Activated naive CD4-positive, alpha-beta T cell treated with anti-CD3 and anti-CD28 coated beads, Interleukin-2, amount 10 ng/mL, durations not matched to agents 7 days and 5 days (primary cell): ENCODE data around the gene HBG1.

ENCODE experiments used
- CTCF ChIA-PET: fragments of 350-600 bp; sonication (Branson Sonifier 250); formaldehyde crosslinking; loops from one replicate; lab custom pipeline; 2021; ENCODE audit warnings: antibody characterized with exemption; lab: Charles Lee
- DNase-seq: peaks from one replicate; pipeline ENCODE4 v3.0.0-alpha.2; 2020
- H3K27ac Mint-ChIP-seq: one replicate; pipeline ENCODE4 v1.8.0; 2021; ENCODE audit warnings: mild to moderate bottlenecking, moderate library complexity, mixed read lengths
- H3K27me3 Mint-ChIP-seq: one replicate; pipeline ENCODE4 v1.8.0; 2021; ENCODE audit warnings: mild to moderate bottlenecking, mixed read lengths
- H3K36me3 Mint-ChIP-seq: one replicate; pipeline ENCODE4 v1.8.0; 2021; ENCODE audit warnings: mixed read lengths
- H3K4me1 Mint-ChIP-seq: one replicate; pipeline ENCODE4 v1.8.0; 2021; ENCODE audit warnings: mixed read lengths
- H3K4me3 Mint-ChIP-seq: one replicate; pipeline ENCODE4 v1.8.0; 2021; ENCODE audit warnings: mild to moderate bottlenecking, moderate library complexity, mixed read lengths
- H3K9me3 Mint-ChIP-seq: one replicate; pipeline ENCODE4 v1.8.0; 2021; ENCODE audit warnings: mixed read lengths

The HBG1 gene

DNA sequence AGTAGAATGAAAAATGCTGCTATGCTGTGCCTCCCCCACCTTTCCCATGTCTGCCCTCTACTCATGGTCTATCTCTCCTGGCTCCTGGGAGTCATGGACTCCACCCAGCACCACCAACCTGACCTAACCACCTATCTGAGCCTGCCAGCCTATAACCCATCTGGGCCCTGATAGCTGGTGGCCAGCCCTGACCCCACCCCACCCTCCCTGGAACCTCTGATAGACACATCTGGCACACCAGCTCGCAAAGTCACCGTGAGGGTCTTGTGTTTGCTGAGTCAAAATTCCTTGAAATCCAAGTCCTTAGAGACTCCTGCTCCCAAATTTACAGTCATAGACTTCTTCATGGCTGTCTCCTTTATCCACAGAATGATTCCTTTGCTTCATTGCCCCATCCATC lies 35.0 kb upstream of the HBG1 start:
- DNase-seq = no peak
- Mint-ChIP-seq H3K27me3 (no peaks in the 10 kb centered on the region), H3K27ac (no peak overlapping the region), H3K9me3 (no peaks in the 10 kb centered on the region), H3K36me3 (no peaks in the 10 kb centered on the region), H3K4me1 (no peaks in the 10 kb centered on the region), H3K4me3 (no peak overlapping the region)
- CTCF ChIA-PET = no interaction called here

DNA sequence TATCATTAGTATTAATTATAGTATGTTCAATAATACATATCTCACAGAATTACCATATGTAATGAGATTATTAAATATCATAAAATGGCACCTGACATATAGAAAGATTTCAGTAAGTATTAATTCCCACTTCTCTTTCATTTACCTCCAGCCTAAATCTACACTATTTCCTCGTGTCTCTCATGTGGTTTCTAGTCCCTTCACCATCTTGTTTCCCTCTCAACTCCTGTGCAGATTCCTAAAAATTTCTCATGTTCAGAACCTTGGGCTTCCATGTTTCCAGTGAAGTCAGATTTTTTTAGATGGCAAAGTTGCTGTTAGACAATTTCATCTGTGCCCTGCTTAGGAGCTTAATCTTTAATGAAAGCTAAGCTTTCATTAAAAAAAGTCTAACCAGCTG lies 34.2 kb upstream of the HBG1 start:
- H3K27me3 Mint-ChIP-seq = no peaks in the 10 kb centered on the region
- no peaks in the 10 kb centered on the region for H3K4me1 Mint-ChIP-seq
- H3K9me3 Mint-ChIP-seq = no peaks in the 10 kb centered on the region
- DNase-seq = no peak
- H3K27ac Mint-ChIP-seq = no peak overlapping the region
- H3K36me3 Mint-ChIP-seq = no peaks in the 10 kb centered on the region
- no peak overlapping the region for H3K4me3 Mint-ChIP-seq
- CTCF ChIA-PET = no interaction called here

DNA sequence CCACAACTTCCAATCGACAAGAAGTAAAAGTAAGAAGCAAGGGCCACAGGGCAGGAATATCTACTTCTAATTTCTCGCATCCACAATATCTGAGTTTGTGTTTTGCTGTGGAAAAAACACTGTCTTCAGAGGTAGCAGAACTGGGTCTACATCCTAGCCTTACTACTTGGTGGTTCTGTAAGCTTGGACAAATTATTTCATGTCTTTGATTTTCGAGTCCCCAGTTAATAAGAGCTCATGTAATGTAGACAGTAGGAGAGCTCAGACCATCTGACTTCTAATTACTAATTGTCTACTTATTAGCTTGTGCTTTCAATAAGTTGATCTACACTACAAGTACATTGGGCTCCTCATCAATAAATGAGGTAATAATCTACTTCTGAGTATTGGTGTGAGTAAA lies 33.4 kb upstream of the HBG1 start:
- H3K27ac Mint-ChIP-seq = no peak overlapping the region
- no peaks in the 10 kb centered on the region for H3K36me3 Mint-ChIP-seq
- no peaks in the 10 kb centered on the region for H3K9me3 Mint-ChIP-seq
- CTCF ChIA-PET = no interaction called here
- no peaks in the 10 kb centered on the region for H3K4me1 Mint-ChIP-seq
- H3K27me3 Mint-ChIP-seq = no peaks in the 10 kb centered on the region
- DNase-seq = no peak
- no peak overlapping the region for H3K4me3 Mint-ChIP-seq

DNA sequence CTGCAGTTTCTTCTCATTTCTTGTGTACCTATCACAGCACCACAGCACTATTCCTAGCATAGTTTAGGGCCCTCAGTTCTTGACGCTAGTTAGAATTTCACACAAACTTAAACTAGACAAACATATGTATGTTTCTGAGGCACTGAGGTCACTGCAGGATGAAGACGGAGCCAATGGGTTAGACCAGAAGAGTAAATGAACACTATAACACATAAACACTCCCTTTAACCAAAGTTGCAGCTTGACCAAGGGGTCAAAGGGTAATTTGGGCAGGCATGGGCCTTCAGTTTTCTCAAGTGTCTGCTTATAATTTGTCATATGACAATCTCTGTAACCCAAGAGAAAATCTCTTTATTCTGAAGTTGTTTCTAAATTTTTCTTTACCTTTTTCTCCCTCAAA lies 33.0 kb upstream of the HBG1 start:
- Mint-ChIP-seq H3K27me3 (no peaks in the 10 kb centered on the region), H3K4me1 (no peaks in the 10 kb centered on the region), H3K36me3 (no peaks in the 10 kb centered on the region), H3K9me3 (no peaks in the 10 kb centered on the region), H3K27ac (no peak overlapping the region), H3K4me3 (no peak overlapping the region)
- no peak for DNase-seq
- CTCF ChIA-PET = no interaction called here

DNA sequence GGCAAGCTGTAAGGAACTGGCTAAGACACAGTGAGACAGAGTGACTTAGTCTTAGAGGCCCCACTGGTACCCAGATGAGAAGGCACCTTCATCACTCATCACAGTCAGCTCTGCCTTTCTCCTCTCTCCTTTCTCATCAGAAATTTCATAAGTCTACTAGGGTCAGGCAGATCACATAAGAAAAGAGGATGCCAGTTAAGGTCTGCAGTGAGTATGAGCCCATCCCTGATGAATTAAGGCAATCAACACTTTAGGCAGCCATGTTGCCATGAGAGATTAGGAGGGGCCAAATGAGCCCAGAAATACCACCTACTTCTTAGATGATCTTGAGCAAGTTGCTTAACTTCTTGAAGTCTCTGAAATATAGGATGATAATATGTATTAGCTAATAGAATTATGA lies 31.9 kb upstream of the HBG1 start:
- Mint-ChIP-seq H3K9me3 (no peaks in the 10 kb centered on the region), H3K36me3 (no peaks in the 10 kb centered on the region), H3K4me3 (no peak overlapping the region), H3K4me1 (no peaks in the 10 kb centered on the region), H3K27ac (no peak overlapping the region), H3K27me3 (no peaks in the 10 kb centered on the region)
- CTCF ChIA-PET = no interaction called here
- DNase-seq = no peak

DNA sequence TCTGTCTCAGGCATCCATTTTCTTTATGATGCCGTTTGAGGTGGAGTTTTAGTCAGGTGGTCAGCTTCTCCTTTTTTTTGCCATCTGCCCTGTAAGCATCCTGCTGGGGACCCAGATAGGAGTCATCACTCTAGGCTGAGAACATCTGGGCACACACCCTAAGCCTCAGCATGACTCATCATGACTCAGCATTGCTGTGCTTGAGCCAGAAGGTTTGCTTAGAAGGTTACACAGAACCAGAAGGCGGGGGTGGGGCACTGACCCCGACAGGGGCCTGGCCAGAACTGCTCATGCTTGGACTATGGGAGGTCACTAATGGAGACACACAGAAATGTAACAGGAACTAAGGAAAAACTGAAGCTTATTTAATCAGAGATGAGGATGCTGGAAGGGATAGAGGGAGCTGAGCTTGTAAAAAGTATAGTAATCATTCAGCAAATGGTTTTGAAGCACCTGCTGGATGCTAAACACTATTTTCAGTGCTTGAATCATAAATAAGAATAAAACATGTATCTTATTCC lies 31.0 kb upstream of the HBG1 start:
- no peak overlapping the region for H3K4me3 Mint-ChIP-seq
- CTCF ChIA-PET = no interaction called here
- no peaks in the 10 kb centered on the region for H3K36me3 Mint-ChIP-seq
- no peaks in the 10 kb centered on the region for H3K27me3 Mint-ChIP-seq
- no peak overlapping the region for H3K27ac Mint-ChIP-seq
- H3K4me1 Mint-ChIP-seq = no peaks in the 10 kb centered on the region
- H3K9me3 Mint-ChIP-seq = no peaks in the 10 kb centered on the region
- peak; percentile 22 for DNase-seq

DNA sequence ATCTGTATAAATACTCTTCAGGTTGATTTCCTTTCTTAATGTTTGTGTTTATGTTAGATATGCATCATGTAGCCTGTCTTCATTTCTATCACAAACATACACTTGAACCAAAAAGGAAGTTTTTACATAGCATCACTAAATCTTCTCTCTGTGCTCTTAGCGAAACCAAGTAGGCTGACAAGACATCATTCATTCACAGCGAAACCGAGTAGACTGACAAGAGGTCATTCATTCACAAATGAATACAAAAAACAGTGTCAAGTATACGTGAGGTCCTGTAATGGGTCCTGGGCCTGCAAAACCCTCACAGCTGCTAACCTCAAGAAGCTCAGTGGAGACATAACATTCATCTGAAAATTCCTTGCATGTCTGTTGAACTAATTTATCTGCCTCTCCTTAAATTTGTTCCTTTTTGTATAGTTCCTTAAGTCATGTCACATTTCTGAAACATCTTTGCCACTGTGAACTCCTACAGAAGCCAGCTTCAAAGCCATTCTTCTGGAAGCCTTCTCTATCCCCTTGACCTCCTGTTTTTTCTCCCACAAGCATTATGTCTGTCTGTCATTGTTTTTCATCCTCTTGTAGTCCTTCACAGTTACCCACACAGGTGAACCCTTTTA lies 29.9 kb upstream of the HBG1 start:
- Mint-ChIP-seq H3K4me1 (no peaks in the 10 kb centered on the region), H3K27ac (no peak overlapping the region), H3K4me3 (no peak overlapping the region), H3K27me3 (no peaks in the 10 kb centered on the region), H3K9me3 (no peaks in the 10 kb centered on the region), H3K36me3 (no peaks in the 10 kb centered on the region)
- DNase-seq = no peak
- CTCF ChIA-PET = interaction anchor here (1.5 kb wide), 1 partner anchor 10 kb away, joined by 3 read pairs; no protein-coding TSS in a partner anchor

DNA sequence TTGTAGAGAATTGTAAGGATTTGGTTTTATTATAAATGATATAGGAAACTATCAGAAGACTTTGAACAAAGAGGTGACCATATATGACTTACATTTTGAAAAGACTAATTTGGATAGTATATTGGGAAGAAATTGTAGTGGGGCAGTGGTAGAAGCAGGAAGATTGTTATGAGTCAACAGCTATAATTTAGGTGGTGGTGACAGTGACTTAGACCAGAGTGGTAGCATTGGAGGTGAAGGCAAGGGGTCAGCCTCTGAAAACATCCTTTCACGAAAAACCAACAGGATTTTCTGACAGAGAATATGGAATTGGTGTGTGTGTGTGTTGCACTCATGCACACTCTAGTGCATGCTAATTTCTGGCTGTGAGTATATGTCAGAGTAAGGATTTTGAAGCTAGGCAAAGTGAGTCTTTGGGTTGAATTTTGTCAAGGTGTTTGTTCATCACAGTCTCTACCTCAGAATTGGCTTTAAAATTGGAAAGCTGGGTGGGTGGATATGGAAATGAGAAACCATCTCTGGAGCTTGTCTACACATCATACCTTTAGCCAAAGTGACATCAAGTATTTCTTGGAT lies 28.2 kb upstream of the HBG1 start:
- CTCF ChIA-PET = interaction anchor here (1.5 kb wide), 1 partner anchor 9 kb away, joined by 3 read pairs; no protein-coding TSS in a partner anchor
- no peaks in the 10 kb centered on the region for H3K9me3 Mint-ChIP-seq

DNA sequence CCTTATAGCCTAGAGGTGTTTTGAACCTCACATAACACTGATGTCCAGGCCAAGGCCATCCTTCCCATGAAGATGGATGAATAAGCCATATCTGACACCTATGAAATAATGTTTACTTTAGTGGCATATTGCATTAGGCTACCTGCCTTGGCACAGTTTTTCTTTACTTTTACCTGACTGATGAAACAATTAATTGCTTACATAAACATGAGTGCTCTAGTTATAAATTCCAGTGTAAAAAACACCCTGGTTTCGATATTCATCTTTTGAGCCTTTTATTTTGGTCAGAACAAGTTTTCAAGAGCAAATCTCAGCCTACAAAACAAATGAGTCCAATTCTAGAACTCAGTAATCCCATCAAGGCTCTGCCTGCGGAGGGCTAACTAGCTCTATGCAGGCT lies 27.0 kb upstream of the HBG1 start:
- Mint-ChIP-seq H3K27ac (no peak overlapping the region), H3K27me3 (no peaks in the 10 kb centered on the region), H3K4me3 (no peak overlapping the region), H3K9me3 (no peaks in the 10 kb centered on the region), H3K36me3 (no peaks in the 10 kb centered on the region), H3K4me1 (no peaks in the 10 kb centered on the region)
- no peak for DNase-seq
- CTCF ChIA-PET = no interaction called here

More for the DNA sequence above, 28.2 kb upstream of the HBG1 start:
- Mint-ChIP-seq H3K27ac (no peak overlapping the region), H3K4me1 (no peaks in the 10 kb centered on the region), H3K36me3 (no peaks in the 10 kb centered on the region), H3K4me3 (no peak overlapping the region), H3K27me3 (no peaks in the 10 kb centered on the region)
- DNase-seq = no peak

DNA sequence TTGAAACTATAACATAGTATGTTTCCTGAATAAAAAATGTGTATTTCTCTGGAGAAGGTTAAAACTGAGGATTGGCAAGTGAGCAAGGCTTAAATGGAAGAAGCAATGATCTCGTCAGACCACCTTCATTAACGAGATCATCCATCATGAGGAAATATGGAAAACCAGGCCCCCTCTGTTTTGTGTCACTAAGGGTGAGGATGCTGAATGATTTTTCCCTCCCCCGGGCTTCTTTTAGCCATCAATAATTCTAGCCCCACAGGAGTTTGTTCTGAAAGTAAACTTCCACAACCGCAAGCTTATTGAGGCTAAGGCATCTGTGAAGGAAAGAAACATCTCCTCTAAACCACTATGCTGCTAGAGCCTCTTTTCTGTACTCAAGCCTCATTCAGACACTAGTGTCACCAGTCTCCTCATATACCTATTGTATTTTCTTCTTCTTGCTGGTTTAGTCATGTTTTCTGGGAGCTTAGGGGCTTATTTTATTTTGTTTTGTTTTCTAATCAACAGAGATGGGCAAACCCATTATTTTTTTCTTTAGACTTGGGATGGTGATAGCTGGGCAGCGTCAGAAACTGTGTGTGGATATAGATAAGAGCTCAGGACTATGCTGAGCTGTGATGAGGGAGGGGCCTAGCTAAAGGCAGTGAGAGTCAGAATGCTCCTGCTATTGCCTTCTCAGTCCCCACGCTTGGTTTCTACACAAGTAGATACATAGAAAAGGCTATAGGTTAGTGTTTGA lies 25.9 kb upstream of the HBG1 start:
- CTCF ChIA-PET = interaction anchor here (1.3 kb wide), 1 partner anchor 24 kb away, joined by 3 read pairs; no protein-coding TSS in a partner anchor
- Mint-ChIP-seq H3K36me3 (no peaks in the 10 kb centered on the region), H3K9me3 (no peaks in the 10 kb centered on the region), H3K27ac (no peak overlapping the region), H3K4me3 (no peak overlapping the region), H3K27me3 (no peaks in the 10 kb centered on the region), H3K4me1 (no peaks in the 10 kb centered on the region)
- no peak for DNase-seq

DNA sequence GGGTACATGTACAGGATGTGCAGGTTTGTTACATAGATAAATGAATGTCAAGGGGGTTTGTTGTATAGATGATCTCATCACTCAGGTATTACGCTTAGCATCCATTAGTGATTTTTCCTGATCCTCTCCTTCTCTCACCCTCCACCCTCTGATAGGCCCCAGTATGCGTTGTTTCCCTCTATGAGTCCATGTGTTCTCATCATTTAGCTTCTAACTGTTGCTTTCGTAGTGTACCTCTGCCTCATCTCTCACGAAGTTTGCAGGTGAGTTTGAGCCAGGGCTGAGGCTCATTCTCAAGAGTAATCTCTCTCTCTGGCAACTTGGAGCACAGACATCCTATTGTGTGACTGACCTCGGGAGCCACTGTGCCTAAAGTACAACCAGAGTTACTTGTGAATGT lies 24.7 kb upstream of the HBG1 start:
- no peaks in the 10 kb centered on the region for H3K27me3 Mint-ChIP-seq

DNA sequence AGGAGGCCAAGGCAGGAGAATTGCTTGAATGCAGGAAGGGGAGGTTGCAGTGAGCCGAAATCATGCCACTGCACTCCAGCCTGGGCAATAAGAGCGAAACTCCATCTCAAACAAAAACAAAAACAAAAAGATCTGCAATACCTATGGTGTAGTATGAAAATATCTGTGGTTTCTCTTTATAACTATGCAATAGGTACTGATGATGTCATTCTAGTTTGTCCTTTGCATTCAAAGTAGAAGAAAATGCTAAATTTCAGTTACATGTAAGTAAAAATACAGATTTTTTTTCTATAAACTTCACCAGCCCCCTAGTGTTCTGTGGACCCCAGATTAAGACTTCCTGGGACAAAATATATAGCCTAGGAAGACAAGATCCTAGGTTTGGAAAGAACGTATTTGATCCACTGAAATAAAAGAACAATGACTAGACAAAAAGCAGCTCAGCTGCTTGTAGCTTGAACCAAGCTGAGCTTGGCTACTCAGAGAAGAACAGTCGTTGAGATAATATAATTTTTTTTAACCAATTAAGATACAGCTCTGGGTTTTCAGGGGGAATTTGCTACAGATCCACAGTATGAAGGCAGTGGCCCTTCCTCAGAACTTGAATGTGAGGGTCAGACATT lies 22.8 kb upstream of the HBG1 start:
- Mint-ChIP-seq H3K9me3 (no peaks in the 10 kb centered on the region), H3K27me3 (no peaks in the 10 kb centered on the region), H3K4me3 (no peak overlapping the region), H3K36me3 (no peaks in the 10 kb centered on the region), H3K4me1 (no peaks in the 10 kb centered on the region), H3K27ac (no peak overlapping the region)
- CTCF ChIA-PET = no interaction called here
- no peak for DNase-seq

More for the DNA sequence above, 24.7 kb upstream of the HBG1 start:
- H3K36me3 Mint-ChIP-seq = no peaks in the 10 kb centered on the region
- no peaks in the 10 kb centered on the region for H3K4me1 Mint-ChIP-seq
- no peaks in the 10 kb centered on the region for H3K9me3 Mint-ChIP-seq
- CTCF ChIA-PET = interaction anchor here (1.3 kb wide), 1 partner anchor 25 kb away, joined by 3 read pairs; no protein-coding TSS in a partner anchor
- no peak for DNase-seq
- H3K27ac Mint-ChIP-seq = no peak overlapping the region
- no peak overlapping the region for H3K4me3 Mint-ChIP-seq

DNA sequence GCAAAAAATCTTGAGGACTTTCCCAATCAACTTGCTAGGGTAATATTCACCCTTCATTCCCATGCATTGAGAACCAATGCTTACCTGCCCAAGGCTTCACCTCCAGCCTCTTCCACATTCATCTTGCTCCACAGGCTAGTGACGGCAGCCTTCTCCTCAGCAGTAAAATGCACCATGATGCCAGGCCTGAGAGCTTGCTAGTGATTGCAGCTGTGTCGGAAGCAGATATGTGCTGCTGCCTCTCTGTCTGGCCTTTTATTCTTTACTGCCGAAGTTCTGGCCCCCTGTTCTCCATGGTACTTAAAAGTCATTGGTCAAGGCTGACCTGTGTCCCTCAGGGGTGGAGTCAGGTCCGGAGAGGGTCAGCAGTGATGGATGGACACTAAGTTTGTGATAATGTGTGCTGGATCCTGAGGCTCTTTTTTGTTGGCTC lies 20.1 kb upstream of the HBG1 start, which contains the start of gene HBE1:
TSS of gene HBE1 (minus strand) at position 231 of the 433 bp plus-strand sequence. CDS start at position 176, 55 bp downstream.
- Mint-ChIP-seq H3K9me3 (no peaks in the 10 kb centered on the region), H3K36me3 (no peaks in the 10 kb centered on the region), H3K27me3 (no peaks in the 10 kb centered on the region), H3K27ac (no peak within 1 kb of the TSS), H3K4me3 (no peak within 1 kb of the TSS), H3K4me1 (no peaks in the 10 kb centered on the region)
- no peak for DNase-seq
- CTCF ChIA-PET = interaction anchor here (0.9 kb wide), 1 partner anchor 9 kb away, joined by 3 read pairs; no protein-coding TSS in a partner anchor

DNA sequence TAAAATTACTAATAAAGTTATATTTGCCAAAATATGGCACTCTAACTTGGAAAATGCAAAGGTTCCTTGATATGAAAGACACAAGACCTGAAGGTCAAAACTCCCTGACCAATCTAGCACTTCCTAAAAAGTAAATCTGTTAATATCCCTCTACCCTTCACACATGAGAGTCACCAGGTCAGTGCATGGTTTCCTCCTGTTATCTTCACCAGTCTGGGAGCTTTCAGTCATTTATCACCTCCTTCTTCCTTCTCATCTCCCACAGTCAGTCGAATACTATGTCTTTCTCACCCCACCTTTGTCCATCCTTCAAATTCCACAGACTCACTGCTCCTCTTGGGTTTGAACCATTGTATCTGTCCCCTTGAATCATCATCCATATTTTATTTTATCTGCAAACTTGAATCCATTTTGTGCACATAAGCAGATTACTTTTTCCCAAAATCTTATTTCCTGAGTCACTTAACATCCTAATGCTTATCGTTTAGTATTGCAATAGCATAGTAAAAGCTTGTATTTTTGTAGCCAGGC lies 17.4 kb upstream of the HBG1 start:
- H3K27ac Mint-ChIP-seq = no peak overlapping the region
- DNase-seq = no peak
- no peak overlapping the region for H3K4me3 Mint-ChIP-seq
- no peaks in the 10 kb centered on the region for H3K4me1 Mint-ChIP-seq
- no peaks in the 10 kb centered on the region for H3K36me3 Mint-ChIP-seq
- H3K9me3 Mint-ChIP-seq = no peaks in the 10 kb centered on the region
- CTCF ChIA-PET = no interaction called here
- no peaks in the 10 kb centered on the region for H3K27me3 Mint-ChIP-seq
